DOHH2 (cell line): ENCODE data around the gene ADGRA3.

ENCODE experiments used
- H3F3A ChIP-seq: fragments of 200-600 bp; sonication (generic), shearing (Covaris generic); 2 replicates; pipeline ENCODE4 v1.6.0; 2016; ENCODE audit warnings: antibody characterized with exemption, mild to moderate bottlenecking; ENCODE audit not compliant: control insufficient read depth, insufficient read depth
- H3K27ac ChIP-seq: fragments of 200-600 bp; sonication (generic); 2 replicates; pipeline ENCODE4 v1.5.1; 2014; ENCODE audit warnings: low read depth, mild to moderate bottlenecking, low read length, moderate library complexity
- H3K27me3 ChIP-seq: fragments of 200-600 bp; sonication (generic); 2 replicates; pipeline ENCODE4 v1.6.1; 2014; ENCODE audit warnings: mild to moderate bottlenecking, low read length, mixed read lengths; ENCODE audit not compliant: control insufficient read depth
- H3K36me3 ChIP-seq: fragments of 200-600 bp; sonication (generic); 2 replicates; pipeline ENCODE4 v1.6.1; 2014; ENCODE audit warnings: mild to moderate bottlenecking, low read length, moderate library complexity, mixed read lengths; ENCODE audit not compliant: control insufficient read depth
- H3K4me1 ChIP-seq: fragments of 200-600 bp; sonication (generic); 2 replicates; pipeline ENCODE4 v1.6.1; 2014; ENCODE audit warnings: mild to moderate bottlenecking, low read length, mixed read lengths; ENCODE audit not compliant: control insufficient read depth
- H3K4me2 ChIP-seq: fragments of 200-600 bp; sonication (generic); 2 replicates; pipeline ENCODE4 v1.6.0; 2014; ENCODE audit warnings: mild to moderate bottlenecking, low read length, moderate library complexity
- H3K4me3 ChIP-seq: fragments of 200-600 bp; sonication (generic); 2 replicates; pipeline ENCODE4 v1.5.1; 2014; ENCODE audit warnings: mild to moderate bottlenecking, low read length, mixed read lengths
- H3K79me2 ChIP-seq: fragments of 200-600 bp; sonication (generic); 2 replicates; pipeline ENCODE4 v1.6.1; 2014; ENCODE audit warnings: mild to moderate bottlenecking, low read length, mixed read lengths; ENCODE audit not compliant: control insufficient read depth
- H3K9me2 ChIP-seq: fragments of 200-600 bp; sonication (generic); replicated peaks from 2 replicates; pipeline ENCODE4 v1.6.1; 2014; ENCODE audit warnings: mild to moderate bottlenecking, low read length, mixed read lengths; ENCODE audit not compliant: control insufficient read depth
- H3K9me3 ChIP-seq: fragments of 200-600 bp; sonication (generic); 2 replicates; pipeline ENCODE4 v1.6.1; 2014; ENCODE audit warnings: antibody characterized with exemption, low read length, mixed read lengths; ENCODE audit not compliant: control insufficient read depth, insufficient read depth
- H4K20me1 ChIP-seq: fragments of 200-600 bp; sonication (generic); 2 replicates; pipeline ENCODE4 v1.6.0; 2014; ENCODE audit warnings: low read depth, mild to moderate bottlenecking, antibody characterized with exemption, low read length, moderate library complexity; ENCODE audit not compliant: control insufficient read depth, insufficient read depth
- CTCF ChIP-seq: fragments of 200-600 bp; sonication (generic); IDR thresholded peaks from one replicate; pipeline ENCODE4 v1.5.1; 2014; ENCODE audit warnings: antibody characterized with exemption, mild to moderate bottlenecking, low read depth, low read length; ENCODE audit not compliant: poor library complexity, severe bottlenecking
- EZH2phosphoT487 ChIP-seq: fragments of 200-600 bp; sonication (generic); IDR thresholded peaks from 2 replicates; pipeline ENCODE4 v1.6.1; 2017; ENCODE audit warnings: borderline replicate concordance, mild to moderate bottlenecking, antibody characterized with exemption, low read length, moderate library complexity, mixed read lengths

Gene ADGRA3

GRCh38 chr4:22488106-22488505, 27.8 kb downstream of the ADGRA3 start:
- no peaks in the 10 kb centered on the region for H4K20me1 ChIP-seq
- no peaks in the 10 kb centered on the region for H3K36me3 ChIP-seq
- no peaks in the 10 kb centered on the region; the same call in 1 of the 2 replicates for H3K9me3 ChIP-seq
- H3K4me3 ChIP-seq, result no peak overlapping the region
- no peaks in the 10 kb centered on the region for H3K4me1 ChIP-seq
- H3K9me2 ChIP-seq, result no peaks in the 10 kb centered on the region
- H3K27me3 ChIP-seq, result no peaks in the 10 kb centered on the region
- no peak overlapping the region for H3K27ac ChIP-seq
- TF ChIP-seq EZH2phosphoT487 (no peak), CTCF (no peak)
- no peaks in the 10 kb centered on the region for H3F3A ChIP-seq
- H3K79me2 ChIP-seq, result no peaks in the 10 kb centered on the region
- H3K4me2 ChIP-seq, result no peak overlapping the region

GRCh38 chr4:22487328-22487727, 28.5 kb downstream of the ADGRA3 start:
- Histone ChIP-seq H3K9me2 (no peaks in the 10 kb centered on the region), H3K4me1 (no peaks in the 10 kb centered on the region), H3K27ac (no peak overlapping the region), H3K36me3 (no peaks in the 10 kb centered on the region), H3F3A (no peaks in the 10 kb centered on the region), H4K20me1 (no peaks in the 10 kb centered on the region), H3K4me3 (no peak overlapping the region), H3K27me3 (no peaks in the 10 kb centered on the region), H3K4me2 (no peak overlapping the region), H3K79me2 (no peaks in the 10 kb centered on the region), H3K9me3 (no peaks in the 10 kb centered on the region; the same call in 1 of the 2 replicates)
- TF ChIP-seq EZH2phosphoT487, result no peak
- no peak for TF ChIP-seq CTCF

GRCh38 chr4:22486276-22486675, 29.6 kb downstream of the ADGRA3 start:
- no peak overlapping the region for H3K4me3 ChIP-seq
- H3K79me2 ChIP-seq, result no peaks in the 10 kb centered on the region
- no peaks in the 10 kb centered on the region for H3K9me2 ChIP-seq
- H3F3A ChIP-seq, result no peaks in the 10 kb centered on the region
- no peak for TF ChIP-seq CTCF
- no peak for TF ChIP-seq EZH2phosphoT487
- no peak overlapping the region for H3K27ac ChIP-seq
- H4K20me1 ChIP-seq, result no peaks in the 10 kb centered on the region
- H3K4me1 ChIP-seq, result no peaks in the 10 kb centered on the region
- H3K4me2 ChIP-seq, result no peak overlapping the region
- H3K9me3 ChIP-seq, result no peaks in the 10 kb centered on the region; the same call in 1 of the 2 replicates
- no peaks in the 10 kb centered on the region for H3K36me3 ChIP-seq
- no peaks in the 10 kb centered on the region for H3K27me3 ChIP-seq
